CD4-positive, alpha-beta T cell treated with Interleukin-6 at 100 ng/mL for 8 hours (primary cell): ENCODE data around the gene PFKFB2.

Experiments used
- DNase-seq: peaks from one replicate; pipeline ENCODE4 v3.0.0-alpha.2; 2020; ENCODE audit warnings: mixed read lengths, low spot score

PFKFB2 gene

DNA sequence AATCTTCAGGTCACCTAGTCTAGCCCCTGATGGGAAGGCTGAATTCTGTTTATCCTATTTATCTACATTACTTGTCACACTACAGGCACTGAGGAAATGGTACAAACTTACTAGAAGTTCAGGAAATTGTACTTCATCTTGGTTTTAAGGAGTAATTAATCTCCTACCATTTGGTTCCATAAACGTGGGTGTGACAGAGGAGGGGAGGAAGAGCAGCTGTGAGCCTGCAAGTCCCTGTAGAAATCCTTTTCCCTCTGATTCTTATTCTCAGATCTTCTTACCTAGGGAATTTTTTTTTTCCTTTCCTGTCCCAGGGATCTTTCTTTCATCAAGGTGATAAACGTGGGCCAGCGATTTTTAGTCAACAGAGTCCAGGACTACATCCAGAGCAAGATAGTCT is 14.1 kb downstream of the PFKFB2 start:
- no peak for DNase-seq

DNA sequence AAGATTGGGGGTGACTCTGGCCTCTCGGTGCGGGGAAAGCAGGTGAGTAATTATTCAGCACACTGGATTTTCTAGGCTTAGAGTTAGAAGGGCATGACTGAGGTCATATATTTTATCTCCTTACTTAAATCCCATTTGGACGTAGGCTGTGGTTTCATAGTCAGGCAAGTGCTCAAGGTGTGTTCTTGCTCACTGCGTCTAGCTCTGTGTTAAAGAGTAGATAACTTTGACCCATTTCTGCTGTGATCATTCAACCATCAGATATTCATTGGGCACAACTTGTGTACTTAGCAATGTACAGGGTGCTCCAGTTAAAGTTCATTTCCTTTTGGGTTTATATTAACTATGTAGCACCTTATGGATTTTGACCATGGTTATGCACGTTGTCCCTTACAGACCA is 14.6 kb downstream of the PFKFB2 start:
- no peak for DNase-seq

DNA sequence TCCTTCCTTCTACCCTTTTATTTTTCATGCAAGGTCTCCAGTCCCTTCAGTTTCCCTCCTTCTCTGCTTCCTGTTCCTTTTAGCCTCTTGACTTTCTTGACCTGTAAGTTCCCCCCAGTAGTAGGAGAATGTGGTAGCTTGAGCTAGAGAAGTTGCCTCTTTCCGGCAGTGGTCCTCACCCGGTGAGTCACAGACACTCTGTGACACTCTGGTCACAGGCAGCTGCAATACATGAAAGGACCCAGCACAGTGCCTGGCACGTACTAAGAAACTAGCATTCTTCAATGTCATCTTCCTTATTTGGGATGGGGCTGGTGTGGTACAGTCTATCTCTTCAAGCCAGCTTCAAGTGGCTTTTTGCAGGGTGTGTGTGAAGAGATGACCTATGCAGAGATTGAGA is 16.0 kb downstream of the PFKFB2 start:
- DNase-seq, result no peak

DNA sequence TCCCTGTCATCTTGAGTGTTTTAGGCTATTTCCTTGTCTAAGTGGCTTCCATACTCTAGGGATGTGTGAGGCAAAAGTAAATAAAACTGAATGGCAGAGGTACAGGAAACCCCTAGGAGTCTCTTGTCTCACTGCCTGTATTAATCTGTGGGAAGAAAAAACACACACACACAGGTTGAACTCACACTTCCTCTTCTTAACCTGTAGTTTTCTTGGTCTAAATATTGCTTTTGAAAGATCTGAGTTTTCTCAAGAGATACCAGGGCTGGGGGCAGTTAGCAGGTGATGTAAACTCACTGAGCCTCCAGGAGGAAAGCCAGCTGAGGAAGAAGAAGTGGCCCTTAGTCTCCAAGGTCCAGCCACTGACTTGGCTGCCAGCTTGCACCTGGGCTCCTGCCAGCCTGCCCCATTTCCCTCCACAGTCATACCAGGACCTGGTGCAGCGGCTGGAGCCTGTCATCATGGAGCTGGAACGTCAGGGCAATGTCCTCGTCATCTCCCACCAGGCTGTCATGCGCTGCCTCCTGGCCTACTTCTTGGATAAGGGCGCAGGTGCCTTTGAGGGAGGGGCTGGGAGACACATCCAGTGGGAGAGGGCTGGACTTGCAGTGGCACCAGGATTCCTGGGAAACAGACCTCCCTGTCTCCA is 16.9 kb downstream of the PFKFB2 start:
- no peak for DNase-seq

DNA sequence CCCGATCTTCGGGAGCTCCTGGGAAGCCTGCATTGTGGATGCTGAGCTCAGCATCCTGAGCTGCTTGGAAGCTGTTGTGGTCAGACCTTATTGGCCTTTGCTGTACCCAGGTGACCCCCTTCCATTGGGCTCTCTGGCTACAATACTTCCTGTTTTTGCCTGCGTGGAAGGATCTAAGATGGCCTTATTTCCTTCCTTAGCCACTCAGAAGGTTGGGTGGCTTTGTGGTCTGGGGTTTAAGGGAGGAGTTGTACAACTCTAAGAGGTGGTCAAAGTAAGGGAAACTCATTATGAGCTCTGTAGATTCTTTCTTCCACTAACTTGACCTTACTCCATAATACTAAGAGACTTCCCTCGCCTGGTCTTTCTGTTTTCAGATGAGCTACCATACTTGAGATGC is 17.7 kb downstream of the PFKFB2 start:
- DNase-seq, result no peak

DNA sequence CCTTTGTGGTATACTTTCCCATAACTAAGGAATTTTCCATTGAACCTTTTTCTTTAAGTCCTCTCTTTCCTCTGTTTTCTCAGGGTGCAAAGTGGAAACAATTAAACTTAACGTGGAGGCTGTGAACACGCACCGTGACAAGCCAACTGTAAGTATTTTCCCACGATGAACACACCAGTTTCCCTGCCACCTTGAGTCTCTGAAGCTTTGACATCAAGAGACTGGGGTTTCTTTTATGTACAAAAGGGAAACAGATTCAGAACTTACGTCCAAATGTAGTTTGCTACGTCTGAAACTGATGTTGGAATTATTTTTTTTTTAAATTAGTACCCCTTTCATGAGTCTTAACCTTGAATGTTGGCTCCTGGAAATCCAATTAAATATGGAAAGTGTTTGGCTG is 18.4 kb downstream of the PFKFB2 start:
- DNase-seq, result peak; percentile 12

DNA sequence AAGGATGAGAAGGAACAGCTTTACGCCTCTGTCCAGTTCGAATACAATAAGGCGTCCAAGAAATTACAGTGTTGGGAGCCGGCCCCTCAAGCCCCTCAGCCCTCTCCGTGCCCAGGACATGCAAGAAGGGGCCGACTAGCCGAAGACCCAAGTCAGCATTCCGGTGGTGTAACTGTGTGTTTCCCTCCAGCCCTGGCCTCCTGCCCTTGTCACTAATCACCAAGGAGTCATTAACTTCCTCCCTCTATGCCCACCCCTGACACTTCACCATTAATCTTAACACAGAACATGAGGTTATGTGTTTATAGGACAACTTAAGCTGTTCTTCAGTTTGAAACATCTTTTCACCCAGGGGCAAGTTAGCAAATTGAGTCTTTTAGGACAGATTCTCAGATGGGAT is 19.2 kb downstream of the PFKFB2 start:
- DNase-seq, result no peak

DNA sequence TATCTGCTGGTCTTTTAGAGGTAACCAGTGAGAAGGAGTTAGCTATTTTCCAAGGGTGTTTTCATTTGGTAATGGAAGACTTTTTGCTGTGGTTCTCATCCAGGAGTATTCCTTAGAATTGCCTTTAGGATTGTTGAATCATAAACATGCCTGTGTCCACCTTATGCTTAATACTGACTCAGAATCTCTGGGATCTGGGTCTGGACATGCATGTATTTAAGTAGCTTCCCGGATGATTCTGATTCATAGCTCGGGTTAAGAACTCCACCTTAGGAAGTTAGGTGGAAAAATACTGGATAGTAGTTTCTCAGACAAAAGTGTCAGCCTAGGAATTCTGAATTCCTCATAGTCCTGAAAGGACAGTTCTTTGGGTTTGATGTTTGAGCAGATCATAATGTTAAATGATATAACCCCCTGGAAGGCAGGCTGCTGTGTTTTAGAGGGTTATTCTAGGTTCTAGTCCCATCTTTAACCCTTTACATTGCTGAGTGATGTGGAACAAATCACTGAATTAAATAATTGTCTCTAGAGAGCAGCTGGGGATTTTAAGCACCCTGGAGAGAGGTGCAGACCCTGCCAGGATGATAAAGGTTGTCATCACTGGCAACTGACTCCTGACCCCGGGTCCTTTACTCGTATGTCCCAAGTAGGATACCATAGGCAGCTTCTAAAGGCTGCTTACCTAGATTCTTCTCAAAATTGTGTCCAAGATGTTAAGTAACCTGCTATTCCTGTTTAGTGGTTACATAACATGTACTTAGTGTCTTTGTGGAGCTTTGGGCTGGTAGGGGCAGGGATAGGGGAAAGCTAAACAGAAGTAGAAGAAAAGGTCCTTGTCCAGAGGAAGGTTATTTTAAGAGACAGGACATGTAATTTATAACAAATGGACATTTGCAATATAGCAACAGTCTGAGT is 21.1 kb downstream of the PFKFB2 start:
- DNase-seq, result no peak

DNA sequence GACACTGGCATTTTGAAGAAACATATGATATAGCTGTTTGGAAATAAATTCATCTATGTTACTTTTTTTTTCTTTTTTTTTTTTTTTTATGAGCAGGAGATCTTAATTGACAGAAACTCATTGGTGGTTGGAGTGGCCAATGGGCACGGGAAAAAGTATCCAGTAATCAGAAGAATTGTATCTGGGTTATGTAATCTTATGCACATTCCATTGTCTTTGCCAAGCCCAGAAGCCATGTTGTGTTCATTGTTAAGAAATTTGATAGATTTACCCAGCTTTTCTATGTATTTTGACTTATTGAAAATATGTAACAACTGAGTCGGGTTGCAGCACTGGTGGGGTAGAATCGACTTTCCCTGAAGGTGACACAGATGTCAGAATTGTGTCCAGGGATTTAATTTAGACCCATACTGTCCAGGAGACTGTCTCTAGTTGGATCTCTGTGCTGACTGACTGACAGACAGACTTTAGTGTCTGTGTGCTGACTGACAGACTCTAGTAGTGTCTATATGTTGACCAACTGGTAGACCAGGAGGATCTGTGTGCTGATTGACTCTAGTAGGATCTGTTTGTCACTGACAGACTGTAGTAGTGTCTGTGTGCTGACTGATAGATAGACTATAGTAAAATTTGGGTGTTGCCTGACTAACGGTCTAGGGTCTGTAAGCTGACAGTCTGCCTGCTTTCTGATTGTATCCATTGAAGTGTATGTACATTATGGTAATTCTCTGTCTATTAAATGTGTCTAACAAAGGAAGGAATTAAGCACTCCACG is 23.3 kb downstream of the PFKFB2 start:
- DNase-seq, result no peak

DNA sequence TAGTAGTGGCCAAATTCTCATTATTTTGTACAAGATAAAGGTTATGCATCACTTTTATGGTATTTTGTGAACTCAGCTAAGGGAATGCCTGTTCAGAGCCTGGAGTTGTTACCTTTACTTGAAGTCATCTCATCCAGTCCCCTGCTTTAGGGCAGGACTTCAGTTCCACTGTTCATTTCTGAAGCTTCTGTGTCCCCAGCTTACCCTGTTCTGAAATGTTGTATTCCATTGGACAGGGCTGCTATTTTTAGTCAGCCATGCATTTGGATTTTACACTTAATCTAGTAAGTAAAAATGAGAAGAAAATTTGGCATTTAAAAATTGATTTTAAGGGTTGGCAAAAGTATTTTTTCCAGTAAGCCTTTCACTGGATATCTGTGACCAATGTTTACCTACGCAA is 23.9 kb downstream of the PFKFB2 start:
- no peak for DNase-seq

DNA sequence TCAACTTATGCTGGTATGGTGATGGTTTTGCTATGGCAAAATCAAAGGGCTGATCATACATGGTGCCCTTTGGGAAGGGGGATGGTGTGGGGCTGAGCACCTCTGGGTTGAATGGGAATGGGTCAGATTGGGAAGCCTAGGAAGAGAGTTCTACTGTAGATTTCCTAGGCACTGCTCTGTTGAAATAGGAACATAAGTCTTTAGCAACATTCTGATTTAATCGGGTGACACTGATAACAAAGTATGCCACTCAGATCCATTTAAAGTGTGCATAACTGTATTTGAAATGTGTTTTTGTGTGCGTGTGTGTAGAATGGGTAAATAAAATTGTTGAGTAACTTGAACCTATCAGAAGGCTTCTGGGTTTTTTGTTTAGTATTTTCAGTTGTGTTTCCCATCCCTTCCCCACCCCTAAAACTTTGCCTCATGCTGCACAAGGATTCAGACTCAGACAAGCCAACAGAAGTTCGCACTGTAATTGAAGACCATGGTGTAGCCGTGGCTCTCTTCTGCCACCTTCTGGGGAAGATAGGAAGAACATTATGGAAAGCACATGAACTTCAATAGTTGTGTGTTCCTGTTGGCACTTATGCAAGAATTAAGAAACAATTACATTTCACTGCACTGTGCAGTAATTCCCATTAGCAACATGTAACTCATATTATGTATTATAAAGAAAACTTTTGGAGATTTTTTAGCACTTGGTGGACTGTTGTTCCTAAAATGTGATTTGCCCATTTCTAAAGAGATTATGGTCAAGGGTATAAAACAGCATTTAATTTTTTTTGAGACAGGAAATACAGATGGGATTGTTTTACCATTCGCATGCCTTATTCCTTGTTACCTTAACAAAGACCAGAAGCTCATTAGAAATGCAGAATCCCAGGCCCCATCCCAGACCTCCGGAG is 24.6 kb downstream of the PFKFB2 start:
- peak; percentile 69 for DNase-seq

DNA sequence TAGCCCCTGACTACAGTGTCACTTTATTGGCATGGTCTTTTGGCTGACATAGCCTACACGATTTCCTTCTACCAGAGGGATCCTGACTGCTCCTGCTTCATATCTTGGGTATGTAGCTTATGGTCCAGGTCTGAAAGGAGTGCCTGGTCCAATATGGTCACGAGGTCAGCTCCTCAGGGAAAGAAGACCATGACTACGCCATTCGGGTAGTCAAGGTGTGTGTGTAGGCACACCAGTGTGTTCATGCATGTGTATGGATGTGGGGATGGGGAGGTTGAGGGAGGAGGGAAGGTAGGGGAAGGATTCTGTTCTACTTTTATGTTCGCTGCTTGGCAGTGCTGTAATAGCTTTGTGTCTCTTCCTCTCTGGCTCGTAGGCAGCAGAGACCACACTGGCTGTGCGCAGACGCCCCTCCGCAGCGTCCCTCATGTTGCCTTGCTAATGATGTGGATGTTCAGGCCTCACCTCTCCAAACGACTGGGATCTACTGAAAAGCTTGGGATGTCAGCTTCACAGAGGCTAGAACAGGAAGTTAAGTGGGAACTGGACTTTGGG is 25.6 kb downstream of the PFKFB2 start:
- no peak for DNase-seq

DNA sequence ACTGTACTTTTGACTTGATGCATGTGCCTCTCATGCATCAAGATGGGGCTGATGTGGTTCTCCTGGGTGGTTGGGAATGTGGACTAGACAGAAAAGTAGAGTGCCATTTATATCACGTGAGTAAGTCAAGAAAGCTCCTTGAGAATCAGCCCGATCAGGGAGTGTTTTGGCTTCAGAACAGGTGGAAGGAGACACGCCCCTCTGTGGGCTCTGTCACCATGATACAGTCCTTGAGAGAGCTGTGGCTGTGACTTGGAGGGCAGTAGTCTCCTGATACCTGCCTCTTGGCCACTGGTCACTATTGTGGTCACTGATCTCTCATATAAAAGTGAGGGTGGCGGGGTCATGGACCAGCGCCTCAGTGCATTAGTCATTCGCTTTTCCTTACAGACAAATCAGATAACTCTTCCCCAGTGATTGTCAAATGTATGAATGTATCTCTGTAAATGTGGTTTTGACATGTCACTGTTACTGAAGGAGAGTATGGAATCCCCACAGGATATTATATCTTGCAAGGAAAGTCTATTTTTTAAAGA is 26.7 kb downstream of the PFKFB2 start:
- DNase-seq, result no peak

DNA sequence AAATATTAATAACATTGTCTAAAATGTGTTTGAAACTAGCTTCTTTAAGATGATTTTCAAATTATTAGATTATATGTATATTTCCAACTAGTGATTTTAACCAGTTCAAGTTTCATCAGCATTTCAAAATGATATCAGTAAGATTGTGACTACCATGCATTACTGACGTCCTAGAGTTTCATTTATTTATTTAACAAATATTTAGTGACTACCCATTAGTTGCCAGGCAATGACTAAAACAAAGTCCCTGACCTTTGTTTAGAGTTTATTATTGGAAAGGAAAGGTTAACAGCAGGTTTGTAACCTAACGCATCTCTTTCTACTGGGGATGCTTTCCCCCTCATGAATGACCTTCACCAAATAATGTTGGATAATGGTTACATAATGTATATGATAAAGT is 28.0 kb downstream of the PFKFB2 start:
- DNase-seq, result no peak

DNA sequence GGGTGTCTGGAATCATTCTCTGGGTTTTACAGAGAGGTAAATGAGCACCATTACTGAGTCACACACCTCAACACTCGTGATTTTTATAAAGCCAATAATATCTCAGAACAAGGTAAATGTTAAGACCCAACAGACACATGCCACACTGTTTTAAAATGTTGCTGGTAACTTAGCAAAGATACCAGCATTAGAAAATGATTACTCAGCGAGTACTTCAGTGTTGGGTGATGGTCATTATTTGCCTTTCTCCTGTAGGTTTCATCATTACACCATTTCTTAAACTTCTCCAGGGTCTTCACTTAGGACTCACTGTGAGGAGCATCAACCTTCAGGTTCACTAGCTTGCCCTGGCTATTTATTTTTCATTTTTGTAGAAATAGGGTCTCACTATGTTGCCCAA is 28.7 kb downstream of the PFKFB2 start:
- no peak for DNase-seq

DNA sequence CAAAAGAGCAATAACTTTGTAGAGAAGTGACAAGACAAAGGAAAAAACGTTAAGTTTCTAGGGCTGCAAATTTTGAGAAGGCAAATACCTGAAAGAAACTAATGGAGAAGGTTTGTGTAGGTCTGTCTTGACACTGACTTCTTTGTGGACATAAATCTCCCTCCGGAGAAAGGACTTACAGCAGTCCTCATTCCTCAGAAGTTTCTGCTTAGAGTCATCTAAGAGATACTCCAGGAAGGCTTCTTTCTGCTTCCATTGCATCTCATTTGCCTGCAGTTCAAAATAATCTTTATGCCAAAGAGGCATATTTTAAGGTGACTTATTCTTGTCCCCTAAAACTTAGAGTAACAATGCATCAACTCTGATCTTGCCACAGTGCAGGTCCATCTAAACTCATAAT is 31.2 kb downstream of the PFKFB2 start:
- no peak for DNase-seq

DNA sequence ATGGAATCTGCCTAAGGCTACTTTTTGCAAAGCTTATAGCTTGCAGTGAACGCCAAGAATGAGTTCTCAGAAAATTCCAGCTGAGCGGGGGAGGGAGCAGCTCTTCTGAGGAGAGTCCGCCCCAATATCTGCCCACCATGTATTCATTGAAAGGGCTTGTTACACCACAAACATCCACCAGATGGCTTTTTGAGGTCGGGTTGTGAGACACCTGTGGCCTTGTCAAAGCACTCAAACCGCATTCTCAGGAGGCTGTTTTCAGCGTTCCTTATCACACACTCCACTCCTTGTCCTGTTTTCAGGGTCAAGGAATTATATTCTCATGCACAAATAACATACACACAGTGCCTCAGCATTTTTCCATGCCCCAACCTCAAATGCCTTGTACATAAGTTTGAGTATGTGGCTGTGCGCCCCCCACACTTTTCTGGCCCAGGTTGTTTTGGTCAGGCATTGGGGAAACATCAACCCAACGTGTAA is 31.7 kb downstream of the PFKFB2 start:
- peak; percentile 62 for DNase-seq

DNA sequence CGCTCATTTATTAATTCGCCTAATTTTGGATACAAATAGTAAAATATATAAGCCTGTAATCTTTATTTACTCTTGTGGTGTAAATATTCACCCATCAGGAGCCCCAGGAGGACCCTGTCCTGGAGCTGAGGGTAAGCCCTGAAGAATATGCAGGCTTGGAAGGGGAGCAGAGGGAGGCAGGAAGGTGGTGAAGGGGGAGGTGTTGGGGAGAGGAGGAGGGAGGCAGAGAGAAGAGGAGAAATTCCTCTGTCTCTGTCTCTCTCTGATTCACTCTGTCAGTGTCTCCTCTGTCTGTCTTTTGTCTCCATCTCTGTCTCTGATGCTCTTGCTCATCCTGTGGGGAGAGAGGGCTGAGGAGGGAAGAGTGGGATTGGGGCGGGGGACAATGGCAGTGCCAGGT is 32.8 kb downstream of the PFKFB2 start:
- no peak for DNase-seq

DNA sequence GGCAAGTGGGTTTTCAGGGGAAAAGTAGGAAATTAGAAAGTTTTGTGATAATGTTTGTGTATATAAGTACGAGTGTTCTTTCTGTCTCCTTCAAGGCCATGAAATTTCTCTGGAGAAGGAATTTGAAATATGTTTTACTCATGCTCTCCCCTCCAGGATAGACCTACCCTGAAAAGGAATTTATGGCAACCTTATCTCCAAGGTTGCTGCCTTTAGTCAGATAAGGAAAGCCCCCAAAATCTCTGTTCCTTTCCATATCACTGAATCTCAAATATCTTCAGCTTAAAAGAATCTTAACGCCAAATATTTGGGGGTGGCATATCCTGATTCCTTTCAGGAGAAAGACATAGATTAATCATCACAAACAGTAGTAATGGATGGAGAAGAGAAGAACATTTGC is 35.1 kb downstream of the PFKFB2 start:
- DNase-seq, result no peak

DNA sequence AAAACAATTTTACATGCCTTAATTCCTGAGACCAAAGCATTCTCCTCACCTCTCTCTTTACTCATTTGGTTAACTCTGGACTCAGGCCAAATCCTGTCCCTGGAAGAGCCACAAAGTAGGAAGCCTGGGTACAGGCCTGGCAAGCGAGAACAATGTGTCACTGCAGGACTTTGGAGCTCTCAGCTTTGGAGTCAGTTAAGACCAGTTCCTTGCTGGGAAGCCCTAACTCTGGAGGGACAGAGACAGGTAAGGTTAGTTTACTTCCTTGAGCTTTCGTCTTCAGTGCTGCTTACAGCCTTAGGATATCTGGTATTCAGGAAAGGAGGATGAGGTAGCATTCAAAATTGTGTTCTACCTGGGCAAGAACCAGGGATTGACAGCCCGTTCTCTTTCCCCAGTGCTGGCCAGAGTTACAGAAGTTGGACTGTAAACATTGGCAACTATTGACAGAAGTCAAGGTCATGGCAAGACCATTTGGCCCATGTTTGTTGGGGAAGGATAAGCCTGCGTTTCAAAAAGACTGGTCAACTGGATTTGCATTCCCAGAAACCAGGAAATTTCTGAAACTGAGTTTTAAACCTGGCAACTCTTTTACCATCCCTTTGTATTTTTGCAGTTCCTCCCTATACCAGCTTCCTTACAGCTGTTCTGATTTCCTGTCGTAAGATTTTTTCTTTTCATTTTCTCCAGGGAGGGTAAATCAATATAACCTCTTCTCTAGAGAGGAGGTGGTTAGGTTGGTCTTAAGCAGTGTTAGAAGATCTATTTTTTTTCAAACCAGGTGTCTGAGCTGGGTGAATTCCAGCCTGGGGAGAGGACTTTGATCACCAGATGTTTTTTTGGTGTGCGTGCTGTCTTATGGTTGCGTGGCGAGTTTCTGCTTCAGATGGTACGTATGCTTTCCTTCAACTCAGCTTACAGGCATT is 35.9 kb downstream of the PFKFB2 start, which contains the start of gene C4BPB:
C4BPB (plus strand) TSS at position 160 of the 926 bp plus-strand sequence; CDS start at position 832, 672 bp downstream.
- peak; percentile 3 for DNase-seq
